8988T (cell line): ENCODE results near the gene ITGA1.
"Not testable (repeated sequence)": the region's sequence is repeated elsewhere in the genome, so short reads cannot be mapped to it uniquely, and the experiment has no call there.

Experiments
- DNase-seq: peaks from one replicate; pipeline ENCODE4 v3.0.0; 2011

The ITGA1 gene

DNA sequence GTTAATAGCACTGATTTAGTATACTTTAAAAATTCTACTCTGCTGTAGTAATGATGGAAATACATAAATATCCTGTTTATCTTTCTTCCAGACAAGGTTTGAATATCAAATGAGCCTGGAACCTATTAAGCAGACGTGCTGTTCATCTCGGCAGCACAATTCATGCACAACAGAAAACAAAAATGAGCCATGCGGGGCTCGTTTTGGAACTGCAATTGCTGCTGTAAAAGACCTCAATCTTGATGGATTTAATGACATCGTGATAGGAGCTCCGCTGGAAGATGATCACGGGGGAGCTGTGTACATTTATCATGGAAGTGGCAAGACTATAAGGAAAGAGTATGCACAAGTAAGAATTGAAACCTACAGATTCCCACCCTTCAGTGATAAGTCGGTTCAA, 122.4 kb downstream of the ITGA1 start:
- no peak for DNase-seq

- DNase-seq = peak; percentile 15
Observed at GRCh38 chr5:52915176-52915875, 127.6 kb downstream of the ITGA1 start.

DNA sequence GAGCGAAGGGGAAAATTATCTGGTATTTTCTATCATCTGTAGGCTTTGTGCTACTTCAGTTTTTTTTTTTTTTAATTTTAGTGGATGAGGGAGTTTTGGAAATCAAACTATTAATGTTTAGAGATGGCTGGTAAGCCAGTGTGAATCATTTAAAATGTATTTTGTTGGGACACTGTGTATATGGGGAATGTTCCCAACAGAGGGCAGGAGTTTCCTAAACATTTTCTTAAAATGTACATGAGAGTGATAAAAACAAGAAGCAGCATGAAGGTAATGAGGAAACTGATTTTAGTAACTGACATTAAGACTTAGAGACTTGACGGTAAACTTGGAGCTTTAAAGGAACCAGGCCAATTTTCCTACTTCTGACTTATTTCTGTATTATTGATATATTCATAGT, 133.2 kb downstream of the ITGA1 start:
- no peak for DNase-seq

DNA sequence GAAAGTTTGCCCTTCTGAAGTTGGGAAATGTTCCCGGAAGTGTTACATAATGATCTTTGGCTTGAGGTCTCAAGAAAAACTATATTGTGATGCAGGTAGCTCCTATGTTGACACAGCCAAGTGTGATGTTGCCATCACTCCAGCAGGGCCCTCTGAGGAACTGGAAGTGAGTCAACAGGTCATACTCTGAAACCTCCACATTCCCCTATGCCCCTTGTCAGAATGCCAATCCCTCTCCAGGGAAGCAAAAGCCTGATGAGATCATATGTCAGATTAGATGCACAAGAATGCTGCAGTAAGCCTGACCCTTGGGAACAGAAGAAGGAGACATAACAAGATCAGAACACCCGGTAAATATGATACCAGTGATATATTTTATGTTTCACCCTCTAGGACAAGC, 134.7 kb downstream of the ITGA1 start:
- DNase-seq = peak; percentile 27

DNA sequence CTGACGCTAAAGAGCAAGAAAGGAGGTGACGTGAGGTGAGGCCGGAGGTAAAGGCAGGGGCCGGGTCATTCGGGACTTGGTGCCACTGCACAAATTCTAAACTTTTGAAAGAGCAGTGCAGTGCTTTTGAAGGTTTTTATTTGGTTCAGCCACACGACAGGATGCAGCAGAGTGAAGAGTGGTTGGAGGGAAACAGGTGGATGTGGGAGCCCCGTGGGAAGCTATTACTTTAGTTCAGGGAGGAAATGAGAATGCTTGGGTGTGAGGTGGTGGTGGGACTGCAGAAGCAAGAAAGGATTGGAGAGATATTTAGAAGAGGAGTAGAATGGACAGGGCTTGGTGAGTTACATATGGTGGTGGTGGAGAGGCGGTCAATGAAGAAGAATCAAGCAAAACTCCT, 136.7 kb downstream of the ITGA1 start:
- DNase-seq = no peak

GRCh38 chr5:52925001-52925400, 137.3 kb downstream of the ITGA1 start:
- no peak for DNase-seq

DNA sequence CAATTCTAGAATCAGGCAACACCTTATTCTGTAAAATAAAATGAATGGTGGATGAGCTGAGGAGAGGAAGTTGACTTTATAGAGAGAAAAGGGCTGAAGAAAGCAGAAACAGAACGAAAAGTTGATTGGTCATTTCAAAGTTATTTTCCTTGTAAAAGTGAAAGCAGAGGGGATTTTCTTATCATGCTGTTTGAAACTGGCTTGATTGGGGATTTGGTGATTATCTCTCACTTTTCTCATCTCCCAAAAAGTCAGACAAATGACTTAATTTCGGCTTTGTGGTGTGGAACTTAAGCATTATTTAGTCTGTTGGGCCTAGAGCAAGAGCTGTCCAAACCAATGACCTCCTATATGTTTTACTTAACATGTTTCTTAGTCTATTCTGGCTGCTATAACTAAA, 141.0 kb downstream of the ITGA1 start:
- DNase-seq = no peak

- no peak for DNase-seq
Observed at GRCh38 chr5:52938226-52938625, 150.5 kb downstream of the ITGA1 start.

- no peak for DNase-seq
Observed at GRCh38 chr5:52943285-52943684, 155.6 kb downstream of the ITGA1 start.

- DNase-seq = no peak
Observed at GRCh38 chr5:52943808-52944207, 156.1 kb downstream of the ITGA1 start.

DNA sequence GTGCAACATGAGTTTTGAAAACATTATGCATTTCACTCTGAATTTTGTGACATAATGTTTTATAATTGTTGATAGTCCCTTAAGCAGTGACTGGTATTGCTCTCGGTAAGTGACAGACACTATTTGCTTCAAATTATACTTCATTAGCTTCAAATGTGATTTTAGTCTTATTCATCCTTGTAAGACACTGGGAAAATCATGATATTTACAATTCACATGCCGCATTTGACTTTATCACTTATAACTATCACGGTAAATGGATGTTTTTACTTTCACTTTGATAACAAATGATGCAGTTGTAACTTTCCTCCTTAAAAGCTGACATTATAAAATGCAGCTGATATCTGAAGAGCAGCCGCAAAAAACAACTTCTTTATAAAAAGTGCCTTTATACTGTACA, 157.3 kb downstream of the ITGA1 start:
- DNase-seq = no peak

DNA sequence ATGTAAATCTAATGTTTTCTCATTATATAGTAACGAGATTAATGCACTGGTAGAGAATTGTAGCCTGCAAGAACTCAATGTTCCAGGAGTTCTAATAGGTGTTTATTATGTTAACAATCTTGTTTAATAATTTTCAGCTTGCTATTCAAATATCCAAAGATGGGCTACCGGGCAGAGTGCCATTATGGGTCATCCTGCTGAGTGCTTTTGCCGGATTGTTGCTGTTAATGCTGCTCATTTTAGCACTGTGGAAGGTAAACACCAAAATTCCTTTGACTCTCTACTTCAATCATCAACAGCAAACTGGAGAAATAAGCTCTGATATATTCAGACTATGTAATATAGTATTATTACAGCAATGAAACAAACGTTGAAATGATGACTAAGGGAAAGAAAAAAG, 159.5 kb downstream of the ITGA1 start:
- no peak for DNase-seq

DNA sequence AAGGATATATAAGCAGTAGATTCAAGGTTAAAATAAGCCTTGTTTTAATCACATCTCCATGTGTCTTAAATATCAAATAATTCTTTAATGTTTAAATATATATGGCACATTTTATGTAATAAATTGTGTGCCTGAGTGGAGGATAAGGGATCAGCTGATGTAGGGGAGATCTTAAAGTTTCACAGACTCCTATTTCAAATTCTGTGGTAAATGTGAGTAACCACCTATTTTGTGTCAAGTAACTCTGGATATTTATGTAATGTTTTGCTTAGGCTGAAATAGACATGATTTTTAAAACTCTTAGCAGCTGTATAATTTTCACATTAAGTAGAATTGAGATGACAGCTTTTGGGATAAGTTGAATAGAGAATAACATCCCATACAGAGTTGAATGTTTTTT, 160.1 kb downstream of the ITGA1 start:
- DNase-seq = no peak

DNA sequence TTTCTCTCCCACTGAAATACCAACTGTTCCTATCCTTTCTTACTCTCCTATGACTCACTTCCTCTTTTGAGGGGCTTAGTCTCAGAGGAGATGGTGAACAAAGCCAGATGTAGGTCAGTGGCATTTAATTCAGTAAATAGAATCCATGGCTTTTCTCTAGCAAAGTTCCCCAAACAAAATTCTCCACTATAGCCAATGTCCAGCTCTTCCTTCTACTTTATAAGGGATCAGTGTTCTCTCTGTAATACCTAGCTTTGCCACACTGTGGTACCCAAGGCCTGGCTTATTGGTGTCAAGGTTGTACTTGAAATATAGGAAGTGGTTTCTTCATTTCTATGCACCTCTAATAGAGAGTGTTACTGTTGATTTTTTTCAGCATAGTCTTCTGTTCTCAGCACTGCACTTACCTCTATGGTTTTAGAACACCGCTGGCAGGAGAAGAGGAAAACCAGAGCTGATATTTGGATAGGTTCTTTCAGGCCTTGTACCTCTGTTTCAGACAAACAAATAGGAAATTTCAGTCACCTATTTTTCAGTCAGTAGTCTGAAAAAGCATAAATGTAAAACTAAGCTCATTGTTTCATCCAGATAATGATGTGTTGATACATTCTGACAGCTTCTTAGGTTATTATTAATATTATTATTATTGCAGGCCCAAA, 160.8 kb downstream of the ITGA1 start:
- DNase-seq = no peak

DNA sequence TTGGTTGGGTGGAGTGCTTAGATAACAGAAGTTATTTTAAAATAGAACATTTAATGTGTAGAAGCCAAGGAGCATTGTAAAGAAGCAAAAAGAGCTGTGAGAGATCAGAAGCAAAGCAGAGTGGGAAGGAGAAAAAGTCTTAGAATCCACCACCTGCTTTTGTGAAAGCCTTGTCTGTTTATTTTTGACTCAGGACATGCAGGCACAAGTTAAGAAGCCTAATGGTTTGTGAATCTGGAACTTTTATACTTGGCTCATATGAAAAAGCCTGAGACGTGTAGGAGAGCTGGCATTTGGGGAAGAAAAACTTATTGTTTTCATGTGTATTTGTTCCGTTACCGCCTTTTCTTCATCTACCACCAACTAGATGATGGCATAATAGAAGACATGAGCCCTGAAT, 163.0 kb downstream of the ITGA1 start:
- DNase-seq = no peak

DNA sequence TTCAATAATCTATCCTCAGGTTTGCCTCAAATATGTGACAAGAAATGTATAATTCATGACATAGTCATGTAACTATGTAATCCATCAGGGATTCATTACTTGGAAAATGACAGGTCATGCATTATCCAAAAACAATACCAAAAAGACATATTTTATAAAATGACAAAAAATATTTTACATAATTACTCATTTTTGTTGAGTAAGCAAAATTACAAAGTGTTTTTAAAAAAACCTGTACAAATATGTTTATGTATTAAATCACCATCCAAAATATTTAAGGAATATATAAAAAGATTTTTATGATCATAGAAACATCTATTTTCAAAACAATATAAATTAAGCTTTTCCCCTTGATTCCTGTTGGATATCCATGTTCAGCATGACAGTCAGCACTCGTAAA, 164.8 kb downstream of the ITGA1 start:
- no peak for DNase-seq

- DNase-seq = no peak
Observed at GRCh38 chr5:52956014-52956413, 168.3 kb downstream of the ITGA1 start.

DNA sequence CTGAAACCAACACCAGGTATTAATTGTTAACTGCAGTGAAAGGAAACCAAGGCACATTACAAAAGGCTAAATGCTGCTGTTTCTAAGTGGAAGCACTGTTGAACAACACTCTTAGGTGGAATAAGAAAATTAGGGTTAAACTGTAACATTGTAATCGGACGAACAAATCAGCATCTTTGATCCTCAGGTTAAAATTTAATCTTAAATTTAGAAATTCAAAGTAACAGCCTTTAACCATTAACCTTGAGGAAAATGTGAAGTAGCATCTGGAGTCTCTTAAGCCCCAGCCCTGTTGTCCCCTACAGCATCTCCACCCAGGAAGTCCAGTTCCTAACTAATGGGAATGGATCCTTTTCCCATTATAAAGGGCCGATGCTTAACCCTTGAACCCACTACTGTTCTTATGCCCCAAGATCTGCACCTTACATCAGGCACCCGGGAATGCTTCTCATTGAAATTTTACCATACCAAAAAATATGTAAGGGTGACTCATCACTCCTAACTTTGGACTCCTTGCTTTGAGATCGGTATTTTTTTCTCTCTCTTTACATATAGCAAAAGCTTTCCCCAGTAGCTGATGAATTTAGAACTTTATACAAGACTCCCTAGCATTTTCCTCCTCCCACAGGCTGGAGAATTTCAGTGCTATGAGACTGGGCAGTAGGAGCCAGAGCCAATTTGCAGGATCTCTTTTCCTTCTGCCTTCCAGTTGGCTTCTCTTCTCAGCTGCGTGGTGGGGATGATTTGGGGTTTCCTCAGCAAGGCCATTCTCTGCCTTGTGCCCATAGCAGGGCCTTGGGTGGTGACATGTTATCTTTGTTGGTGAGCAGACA, 169.4 kb downstream of the ITGA1 start:
- DNase-seq = no peak

GRCh38 chr5:52961274-52961681, 173.6 kb downstream of the ITGA1 start:
- DNase-seq = no peak

GRCh38 chr5:52963636-52964035, 175.9 kb downstream of the ITGA1 start:
- no peak for DNase-seq

GRCh38 chr5:52964138-52964537, 176.4 kb downstream of the ITGA1 start:
- no peak for DNase-seq

DNA sequence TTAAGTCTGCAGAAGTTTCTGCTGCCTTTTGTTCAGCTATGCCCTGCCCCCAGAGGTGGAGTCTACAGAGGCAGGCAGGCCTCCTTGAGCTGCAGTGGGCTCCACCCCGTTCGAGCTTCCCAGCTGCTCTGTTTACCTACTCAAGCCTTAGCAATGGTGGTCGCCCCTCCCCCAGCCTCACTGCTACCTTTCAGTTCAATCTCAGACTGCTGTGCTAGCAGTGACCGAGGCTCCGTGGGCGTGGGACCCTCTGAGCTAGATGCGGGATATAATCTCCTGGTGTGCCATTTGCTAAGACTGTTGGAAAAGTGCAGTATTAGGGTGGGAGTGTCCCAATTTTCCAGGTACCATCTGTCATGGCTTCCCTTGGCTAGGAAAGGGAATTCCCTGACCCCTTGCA, 188.4 kb downstream of the ITGA1 start:
- not testable (repeated sequence) for DNase-seq

- no peak for DNase-seq
Observed at GRCh38 chr5:52977264-52977897, 189.7 kb downstream of the ITGA1 start.

DNA sequence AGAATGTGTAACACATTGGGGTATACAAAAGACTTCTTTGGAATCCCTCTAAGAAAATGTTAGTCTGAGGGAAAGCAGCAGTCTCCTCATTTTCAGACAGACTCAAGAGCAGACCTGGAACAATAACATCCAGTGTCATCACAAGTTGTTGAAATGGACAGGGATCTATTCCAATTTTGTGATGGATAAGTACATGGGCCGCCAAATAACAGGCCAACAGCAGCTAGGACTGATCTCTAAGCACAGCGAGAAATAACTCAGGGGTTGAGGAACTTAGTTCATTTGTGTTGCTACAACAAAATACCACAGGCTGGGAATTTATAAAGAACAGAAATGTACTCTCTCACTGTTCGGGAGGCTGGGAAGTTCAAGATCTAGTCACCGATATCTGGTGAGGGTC, 193.8 kb downstream of the ITGA1 start:
- DNase-seq = no peak
